GM23338 (cell line): ENCODE results near the gene SH3GL3. TPM values are rescaled to one million over a fixed set of nuclear protein-coding genes. Genes with fewer than 3 reads are reported as not detected.

Source experiments
- ATAC-seq: fragments of 200-7000 bp; cut with Tn5 transposase; 3 replicates; pipeline ENCODE4 v1.9.1; 2020
- DNase-seq: peaks from one replicate; pipeline ENCODE4 v3.0.0-alpha.2; 2015; ENCODE audit warnings: low spot score
- H2AFZ ChIP-seq: fragments of 200-600 bp; sonication (generic); 2 replicates; pipeline ENCODE4 v1.8.0; 2016; ENCODE audit warnings: antibody characterized with exemption, mild to moderate bottlenecking, moderate library complexity
- H3F3A ChIP-seq: fragments of 200-600 bp; sonication (generic); replicated peaks from 2 replicates; pipeline ENCODE4 v1.8.0; 2017; ENCODE audit warnings: antibody characterized with exemption, mixed run types, low read depth
- H3K27ac ChIP-seq: fragments of 200-600 bp; sonication (generic); 2 replicates; pipeline ENCODE4 v1.6.1; 2016; ENCODE audit warnings: low read depth
- H3K27me3 ChIP-seq: fragments of 200-600 bp; sonication (generic); 2 replicates; pipeline ENCODE4 v1.8.0; 2016; ENCODE audit warnings: mild to moderate bottlenecking, mixed run types, moderate library complexity; ENCODE audit not compliant: insufficient read depth
- H3K36me3 ChIP-seq: fragments of 200-600 bp; sonication (generic); 2 replicates; pipeline ENCODE4 v1.8.0; 2016; ENCODE audit warnings: mild to moderate bottlenecking; ENCODE audit not compliant: insufficient read depth
- H3K4me1 ChIP-seq: fragments of 200-600 bp; sonication (generic); 2 replicates; pipeline ENCODE4 v1.8.0; 2016; ENCODE audit warnings: mild to moderate bottlenecking, moderate library complexity; ENCODE audit not compliant: insufficient read depth
- H3K4me2 ChIP-seq: fragments of 200-600 bp; sonication (generic); 2 replicates; pipeline ENCODE4 v1.7.1; 2017; ENCODE audit warnings: mixed run types
- H3K4me3 ChIP-seq: fragments of 200-600 bp; sonication (generic); 2 replicates; pipeline ENCODE4 v1.6.1; 2016; ENCODE audit warnings: mixed run types
- H3K79me2 ChIP-seq: fragments of 200-600 bp; sonication (generic); replicated peaks from 2 replicates; pipeline ENCODE4 v1.8.0; 2017; ENCODE audit warnings: mild to moderate bottlenecking; ENCODE audit not compliant: insufficient read depth
- H3K9me2 ChIP-seq: fragments of 200-600 bp; sonication (generic); 2 replicates; pipeline ENCODE4 v1.8.0; 2017; ENCODE audit not compliant: insufficient read depth
- H4K20me1 ChIP-seq: fragments of 200-600 bp; sonication (generic); replicated peaks from 2 replicates; pipeline ENCODE4 v1.8.0; 2017; ENCODE audit warnings: mild to moderate bottlenecking; ENCODE audit not compliant: insufficient read depth
- H3K27ac Mint-ChIP-seq: 2 replicates; pipeline ENCODE4 v1.8.0; 2020; ENCODE audit warnings: inconsistent platforms, mild to moderate bottlenecking, moderate library complexity, mixed read lengths
- H3K27me3 Mint-ChIP-seq: 3 replicates; pipeline ENCODE4 v1.8.0; 2022; ENCODE audit warnings: low read depth, mild to moderate bottlenecking, moderate library complexity, mixed read lengths, inconsistent platforms; ENCODE audit not compliant: insufficient read depth, poor library complexity
- H3K36me3 Mint-ChIP-seq: 3 replicates; pipeline ENCODE4 v1.8.0; 2021; ENCODE audit warnings: low read depth, mild to moderate bottlenecking, inconsistent platforms, moderate library complexity, mixed read lengths
- H3K4me1 Mint-ChIP-seq: 3 replicates; pipeline ENCODE4 v1.8.0; 2020; ENCODE audit warnings: mild to moderate bottlenecking, inconsistent platforms, mixed read lengths
- H3K4me3 Mint-ChIP-seq: 3 replicates; pipeline ENCODE4 v1.8.0; 2021; ENCODE audit warnings: moderate library complexity, mild to moderate bottlenecking, inconsistent platforms, mixed read lengths
- H3K9me3 Mint-ChIP-seq: 3 replicates; pipeline ENCODE4 v1.8.0; 2020; ENCODE audit warnings: moderate library complexity, mild to moderate bottlenecking, inconsistent platforms, mixed read lengths
- EZH2 ChIP-seq: fragments of 200-600 bp; sonication (generic); IDR thresholded peaks from one replicate; pipeline ENCODE4 v1.8.0; 2017; ENCODE audit warnings: antibody characterized with exemption, mild to moderate bottlenecking, low read depth; ENCODE audit not compliant: unreplicated experiment
- JUNB ChIP-seq: IDR thresholded peaks from one replicate; pipeline ENCODE4 v1.6.1; 2016; ENCODE audit warnings: antibody characterized with exemption; ENCODE audit not compliant: unreplicated experiment
- NANOG ChIP-seq: IDR thresholded peaks from 2 replicates; pipeline ENCODE4 v1.6.1; 2016; ENCODE audit warnings: antibody characterized with exemption, borderline replicate concordance
- POLR2AphosphoS5 ChIP-seq: IDR thresholded peaks from 2 replicates; pipeline ENCODE4 v1.6.1; 2016; ENCODE audit warnings: antibody characterized with exemption, low read depth
- polyA plus RNA-seq: library from polyadenylated mRNA; unstranded; fragments of >200 nt; fragmentation: Nextera tagmentation; extraction: Ambion mirVana; gene quantifications from 2 replicates; pipeline ENCODE4 v1.2.1, GENCODE V29; 2016
- total RNA-seq: library from RNA; depleted of rRNA; stranded (reverse); fragments of >200 nt; shearing (Covaris generic); gene quantifications from 2 replicates; pipeline ENCODE4 v1.2.3, GENCODE V29; 2014
- TF ChIP-seq, protein P1 (sequence below), 2 experiments: fragments of 200-600 bp in 1 of 2; sonication (generic) in 1 of 2; conservative IDR thresholded peaks; 2 replicates each; pipeline versions ENCODE4 v1.5.1 to v1.6.1; 2016 to 2017; ENCODE audit warnings: antibody characterized with exemption in 2 of 2, low read depth in 2 of 2, mild to moderate bottlenecking in 2 of 2, moderate library complexity in 1 of 2
- TF ChIP-seq, protein P2 (sequence below): fragments of 250-450 bp; sonication (Bioruptor Pico); IDR thresholded peaks from 2 replicates; pipeline ENCODE4 v1.5.0; 2020; ENCODE audit warnings: mild to moderate bottlenecking, moderate library complexity

SH3GL3 gene
- total and polyA plus RNA-seq, 2 experiments from 2014 or later = 15.9 to 21.1 TPM

DNA sequence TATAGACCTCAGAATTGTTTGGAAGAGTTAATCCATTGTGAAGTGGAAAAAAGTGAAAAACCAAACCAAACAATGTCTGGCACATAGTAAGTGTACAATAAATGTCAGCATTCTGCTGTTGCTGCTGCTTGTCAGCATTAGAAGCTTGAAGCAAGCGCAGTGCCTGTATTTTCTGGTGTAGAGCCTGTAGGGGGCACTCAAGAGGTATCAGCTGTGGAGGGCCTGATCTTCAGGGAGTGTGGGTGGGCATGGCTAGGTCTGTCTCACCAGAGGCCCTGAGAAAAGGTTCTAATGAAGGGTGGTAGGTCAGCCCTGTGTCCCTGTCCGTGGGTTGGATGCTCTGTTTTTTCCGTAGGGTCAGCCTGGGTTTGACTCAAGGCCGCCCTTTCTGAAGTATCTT, 210.4 kb downstream of the SH3GL3 start:
- Mint-ChIP-seq H3K27ac (no peak overlapping the region), H3K36me3 (no peaks in the 10 kb centered on the region; the same call in 2 of the 3 replicates), H3K4me1 (peaks cover 6% of the 10 kb centered on the region), H3K4me3 (no peak overlapping the region), H3K9me3 (no peaks in the 10 kb centered on the region), H3K27me3 (peaks cover 26% of the 10 kb centered on the region)
- Histone ChIP-seq H3K36me3 (no peaks in the 10 kb centered on the region), H3K4me1 (peaks cover 4% of the 10 kb centered on the region; the same call in 1 of the 2 replicates), H3K4me3 (no peak overlapping the region), H4K20me1 (no peaks in the 10 kb centered on the region), H2AFZ (no peak overlapping the region), H3K9me2 (no peaks in the 10 kb centered on the region), H3K4me2 (no peak overlapping the region), H3F3A (0 out of 2 replicates have a peak, but pooled peaks cover 4% of the 10 kb centered on the region), H3K27me3 (peaks cover 34% of the 10 kb centered on the region), H3K79me2 (no peaks in the 10 kb centered on the region), H3K27ac (no peak overlapping the region)
- DNase-seq (peak; percentile 74), ATAC-seq (peak; percentile 3; the same call in 2 of the 3 replicates)
- TF ChIP-seq EZH2 = no peak
- TF ChIP-seq, protein P1, sequence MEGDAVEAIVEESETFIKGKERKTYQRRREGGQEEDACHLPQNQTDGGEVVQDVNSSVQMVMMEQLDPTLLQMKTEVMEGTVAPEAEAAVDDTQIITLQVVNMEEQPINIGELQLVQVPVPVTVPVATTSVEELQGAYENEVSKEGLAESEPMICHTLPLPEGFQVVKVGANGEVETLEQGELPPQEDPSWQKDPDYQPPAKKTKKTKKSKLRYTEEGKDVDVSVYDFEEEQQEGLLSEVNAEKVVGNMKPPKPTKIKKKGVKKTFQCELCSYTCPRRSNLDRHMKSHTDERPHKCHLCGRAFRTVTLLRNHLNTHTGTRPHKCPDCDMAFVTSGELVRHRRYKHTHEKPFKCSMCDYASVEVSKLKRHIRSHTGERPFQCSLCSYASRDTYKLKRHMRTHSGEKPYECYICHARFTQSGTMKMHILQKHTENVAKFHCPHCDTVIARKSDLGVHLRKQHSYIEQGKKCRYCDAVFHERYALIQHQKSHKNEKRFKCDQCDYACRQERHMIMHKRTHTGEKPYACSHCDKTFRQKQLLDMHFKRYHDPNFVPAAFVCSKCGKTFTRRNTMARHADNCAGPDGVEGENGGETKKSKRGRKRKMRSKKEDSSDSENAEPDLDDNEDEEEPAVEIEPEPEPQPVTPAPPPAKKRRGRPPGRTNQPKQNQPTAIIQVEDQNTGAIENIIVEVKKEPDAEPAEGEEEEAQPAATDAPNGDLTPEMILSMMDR (conservative IDR thresholded peaks at IDR 0.05; ENCODE audit: low read depth in 2 of 2) = peak; percentile 81 to 84

DNA sequence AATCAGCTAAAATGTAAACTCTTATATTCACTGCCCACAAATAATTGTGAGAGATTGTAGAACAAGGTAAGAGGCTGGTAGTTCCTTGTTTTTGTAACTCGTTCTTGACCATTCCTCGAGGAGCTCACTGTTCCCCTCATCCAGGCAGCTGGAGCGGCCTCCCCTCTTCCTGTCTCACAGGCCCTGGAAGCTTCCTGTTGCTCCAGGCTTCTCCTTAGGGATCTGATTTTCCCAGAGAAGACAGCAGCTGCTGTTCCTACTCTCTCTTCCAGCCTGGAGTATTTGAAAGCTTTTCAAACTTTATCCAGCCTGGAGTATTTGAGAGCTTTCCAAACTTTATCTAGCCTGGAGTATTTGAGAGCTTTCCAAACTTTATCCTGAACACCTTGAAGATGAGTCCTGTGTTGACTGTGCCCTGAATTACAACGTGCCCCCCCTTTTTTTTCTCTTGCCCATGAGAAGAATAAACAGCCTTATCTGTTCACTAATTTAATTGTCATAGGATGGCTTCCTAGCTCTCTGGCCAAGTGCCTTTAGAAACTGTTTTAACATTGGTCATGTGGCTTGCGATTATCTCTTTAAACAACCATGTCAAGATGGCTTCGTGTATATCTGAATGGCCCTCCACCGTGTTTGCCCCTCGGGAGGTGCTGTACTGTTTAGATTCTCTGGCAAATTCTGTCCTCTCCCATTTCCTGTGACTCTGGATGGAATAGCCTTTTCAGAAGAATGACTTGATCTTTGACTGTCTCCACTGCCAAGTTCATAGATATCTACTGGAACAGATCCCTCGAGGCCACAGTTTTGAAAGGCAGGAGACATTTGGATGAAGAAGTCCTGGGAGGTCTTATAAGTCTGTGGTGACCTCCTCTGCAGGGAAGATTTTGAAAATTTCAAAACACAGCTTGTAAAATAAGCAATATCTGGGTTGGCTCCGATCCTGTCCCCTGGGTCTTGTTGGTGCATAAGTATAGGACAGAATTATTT, 211.6 kb downstream of the SH3GL3 start:
- Histone ChIP-seq H3K9me2 (no peaks in the 10 kb centered on the region), H3K79me2 (no peaks in the 10 kb centered on the region), H3F3A (0 out of 2 replicates have a peak, but pooled peaks cover 4% of the 10 kb centered on the region), H3K4me1 (no peaks in the 10 kb centered on the region), H3K4me3 (no peak overlapping the region), H4K20me1 (no peaks in the 10 kb centered on the region), H2AFZ (no peak overlapping the region), H3K4me2 (no peak overlapping the region), H3K36me3 (no peaks in the 10 kb centered on the region), H3K27ac (no peak overlapping the region), H3K27me3 (peaks cover 26% of the 10 kb centered on the region)
- H3K36me3 Mint-ChIP-seq = no peaks in the 10 kb centered on the region
- H3K9me3 Mint-ChIP-seq = no peaks in the 10 kb centered on the region
- no peak for DNase-seq
- no peak overlapping the region for H3K4me3 Mint-ChIP-seq
- no peaks in the 10 kb centered on the region for H3K4me1 Mint-ChIP-seq
- no peak overlapping the region for H3K27ac Mint-ChIP-seq
- no peak for TF ChIP-seq POLR2AphosphoS5
- no peak for TF ChIP-seq NANOG
- TF ChIP-seq, protein P2, sequence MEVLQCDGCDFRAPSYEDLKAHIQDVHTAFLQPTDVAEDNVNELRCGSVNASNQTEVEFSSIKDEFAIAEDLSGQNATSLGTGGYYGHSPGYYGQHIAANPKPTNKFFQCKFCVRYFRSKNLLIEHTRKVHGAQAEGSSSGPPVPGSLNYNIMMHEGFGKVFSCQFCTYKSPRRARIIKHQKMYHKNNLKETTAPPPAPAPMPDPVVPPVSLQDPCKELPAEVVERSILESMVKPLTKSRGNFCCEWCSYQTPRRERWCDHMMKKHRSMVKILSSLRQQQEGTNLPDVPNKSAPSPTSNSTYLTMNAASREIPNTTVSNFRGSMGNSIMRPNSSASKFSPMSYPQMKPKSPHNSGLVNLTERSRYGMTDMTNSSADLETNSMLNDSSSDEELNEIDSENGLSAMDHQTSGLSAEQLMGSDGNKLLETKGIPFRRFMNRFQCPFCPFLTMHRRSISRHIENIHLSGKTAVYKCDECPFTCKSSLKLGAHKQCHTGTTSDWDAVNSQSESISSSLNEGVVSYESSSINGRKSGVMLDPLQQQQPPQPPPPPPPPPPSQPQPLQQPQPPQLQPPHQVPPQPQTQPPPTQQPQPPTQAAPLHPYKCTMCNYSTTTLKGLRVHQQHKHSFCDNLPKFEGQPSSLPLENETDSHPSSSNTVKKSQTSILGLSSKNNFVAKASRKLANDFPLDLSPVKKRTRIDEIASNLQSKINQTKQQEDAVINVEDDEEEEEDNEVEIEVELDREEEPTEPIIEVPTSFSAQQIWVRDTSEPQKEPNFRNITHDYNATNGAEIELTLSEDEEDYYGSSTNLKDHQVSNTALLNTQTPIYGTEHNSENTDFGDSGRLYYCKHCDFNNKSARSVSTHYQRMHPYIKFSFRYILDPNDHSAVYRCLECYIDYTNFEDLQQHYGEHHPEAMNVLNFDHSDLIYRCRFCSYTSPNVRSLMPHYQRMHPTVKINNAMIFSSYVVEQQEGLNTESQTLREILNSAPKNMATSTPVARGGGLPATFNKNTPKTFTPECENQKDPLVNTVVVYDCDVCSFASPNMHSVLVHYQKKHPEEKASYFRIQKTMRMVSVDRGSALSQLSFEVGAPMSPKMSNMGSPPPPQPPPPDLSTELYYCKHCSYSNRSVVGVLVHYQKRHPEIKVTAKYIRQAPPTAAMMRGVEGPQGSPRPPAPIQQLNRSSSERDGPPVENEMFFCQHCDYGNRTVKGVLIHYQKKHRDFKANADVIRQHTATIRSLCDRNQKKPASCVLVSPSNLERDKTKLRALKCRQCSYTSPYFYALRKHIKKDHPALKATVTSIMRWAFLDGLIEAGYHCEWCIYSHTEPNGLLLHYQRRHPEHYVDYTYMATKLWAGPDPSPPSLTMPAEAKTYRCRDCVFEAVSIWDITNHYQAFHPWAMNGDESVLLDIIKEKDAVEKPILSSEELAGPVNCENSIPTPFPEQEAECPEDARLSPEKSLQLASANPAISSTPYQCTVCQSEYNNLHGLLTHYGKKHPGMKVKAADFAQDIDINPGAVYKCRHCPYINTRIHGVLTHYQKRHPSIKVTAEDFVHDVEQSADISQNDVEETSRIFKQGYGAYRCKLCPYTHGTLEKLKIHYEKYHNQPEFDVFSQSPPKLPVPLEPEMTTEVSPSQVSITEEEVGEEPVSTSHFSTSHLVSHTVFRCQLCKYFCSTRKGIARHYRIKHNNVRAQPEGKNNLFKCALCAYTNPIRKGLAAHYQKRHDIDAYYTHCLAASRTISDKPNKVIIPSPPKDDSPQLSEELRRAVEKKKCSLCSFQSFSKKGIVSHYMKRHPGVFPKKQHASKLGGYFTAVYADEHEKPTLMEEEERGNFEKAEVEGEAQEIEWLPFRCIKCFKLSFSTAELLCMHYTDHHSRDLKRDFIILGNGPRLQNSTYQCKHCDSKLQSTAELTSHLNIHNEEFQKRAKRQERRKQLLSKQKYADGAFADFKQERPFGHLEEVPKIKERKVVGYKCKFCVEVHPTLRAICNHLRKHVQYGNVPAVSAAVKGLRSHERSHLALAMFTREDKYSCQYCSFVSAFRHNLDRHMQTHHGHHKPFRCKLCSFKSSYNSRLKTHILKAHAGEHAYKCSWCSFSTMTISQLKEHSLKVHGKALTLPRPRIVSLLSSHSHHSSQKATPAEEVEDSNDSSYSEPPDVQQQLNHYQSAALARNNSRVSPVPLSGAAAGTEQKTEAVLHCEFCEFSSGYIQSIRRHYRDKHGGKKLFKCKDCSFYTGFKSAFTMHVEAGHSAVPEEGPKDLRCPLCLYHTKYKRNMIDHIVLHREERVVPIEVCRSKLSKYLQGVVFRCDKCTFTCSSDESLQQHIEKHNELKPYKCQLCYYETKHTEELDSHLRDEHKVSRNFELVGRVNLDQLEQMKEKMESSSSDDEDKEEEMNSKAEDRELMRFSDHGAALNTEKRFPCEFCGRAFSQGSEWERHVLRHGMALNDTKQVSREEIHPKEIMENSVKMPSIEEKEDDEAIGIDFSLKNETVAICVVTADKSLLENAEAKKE (CRISPR knock-in tag) = no peak
- no peak for TF ChIP-seq EZH2
- no peak for TF ChIP-seq JUNB
- TF ChIP-seq, protein P1 (conservative IDR thresholded peaks at IDR 0.05; ENCODE audit: low read depth in 2 of 2) = no peak
- H3K27me3 Mint-ChIP-seq = peaks cover 18% of the 10 kb centered on the region
- no peak for ATAC-seq
